Glutamatergic neuron (in vitro differentiated cells): ENCODE results near the gene STK39. TPM values are rescaled to one million over a fixed set of nuclear protein-coding genes. Genes with fewer than 3 reads are reported as not detected.

Experiments used
- DNase-seq: peaks from one replicate; pipeline ENCODE4 v3.0.0; 2022
- H3K27ac Mint-ChIP-seq: one replicate; pipeline ENCODE4 v1.8.0; 2020; ENCODE audit warnings: mild to moderate bottlenecking, mixed read lengths, inconsistent platforms; ENCODE audit not compliant: unreplicated experiment
- H3K27me3 Mint-ChIP-seq: one replicate; pipeline ENCODE4 v1.8.0; 2020; ENCODE audit warnings: mild to moderate bottlenecking, moderate library complexity, mixed read lengths, inconsistent platforms; ENCODE audit not compliant: unreplicated experiment
- H3K36me3 Mint-ChIP-seq: one replicate; pipeline ENCODE4 v1.8.0; 2020; ENCODE audit warnings: mild to moderate bottlenecking, mixed read lengths, inconsistent platforms; ENCODE audit not compliant: unreplicated experiment
- H3K4me1 Mint-ChIP-seq: one replicate; pipeline ENCODE4 v1.8.0; 2020; ENCODE audit warnings: mild to moderate bottlenecking, low read depth, mixed read lengths, inconsistent platforms; ENCODE audit not compliant: unreplicated experiment
- H3K4me3 Mint-ChIP-seq: one replicate; pipeline ENCODE4 v1.8.0; 2020; ENCODE audit warnings: mild to moderate bottlenecking, mixed read lengths, inconsistent platforms; ENCODE audit not compliant: unreplicated experiment
- H3K9me3 Mint-ChIP-seq: one replicate; pipeline ENCODE4 v1.8.0; 2020; ENCODE audit warnings: mild to moderate bottlenecking, moderate library complexity, mixed read lengths, inconsistent platforms; ENCODE audit not compliant: unreplicated experiment
- CTCF ChIP-seq: fragments of 200-600 bp; sonication (generic); IDR thresholded peaks from one replicate; pipeline ENCODE4 v1.5.0; 2021; ENCODE audit not compliant: partially characterized antibody, unreplicated experiment
- total RNA-seq: library from RNA; stranded (reverse); fragmentation: NEBNext Ultra II Directional; extraction: Animal tissue kit (Norgen Biotek cat#: 25700); gene quantifications from one replicate; pipeline ENCODE4 v1.2.1, GENCODE V29; 2021; ENCODE audit not compliant: unreplicated experiment

Gene STK39
- total RNA-seq, 1 donor from 2014 or later: 35.9 TPM

DNA sequence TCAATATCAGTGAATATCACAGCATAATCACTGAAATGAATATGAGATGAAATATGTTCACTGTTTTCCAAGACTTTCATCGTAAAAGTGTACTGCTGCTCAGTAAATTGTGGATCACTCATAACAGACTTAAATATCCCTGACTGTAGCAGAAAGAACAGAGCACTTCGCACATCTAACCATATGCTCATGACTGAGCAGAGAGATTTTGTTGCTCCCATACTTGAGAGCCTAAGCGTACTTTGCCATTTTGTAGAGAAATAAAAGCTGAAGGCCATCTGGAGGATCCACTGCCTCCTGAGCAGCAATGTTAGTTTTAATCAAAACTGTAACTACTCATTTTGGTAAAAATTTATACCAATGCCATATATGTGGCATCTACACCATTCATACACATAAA, 243.5 kb downstream of the STK39 start:
- H3K36me3 Mint-ChIP-seq: peaks cover 3% of the 10 kb centered on the region
- no peak overlapping the region for H3K27ac Mint-ChIP-seq
- H3K27me3 Mint-ChIP-seq: no peaks in the 10 kb centered on the region
- DNase-seq: no peak
- TF ChIP-seq CTCF: no peak
- no peak overlapping the region for H3K4me3 Mint-ChIP-seq
- H3K9me3 Mint-ChIP-seq: peaks cover 4% of the 10 kb centered on the region
- H3K4me1 Mint-ChIP-seq: peaks cover 20% of the 10 kb centered on the region

DNA sequence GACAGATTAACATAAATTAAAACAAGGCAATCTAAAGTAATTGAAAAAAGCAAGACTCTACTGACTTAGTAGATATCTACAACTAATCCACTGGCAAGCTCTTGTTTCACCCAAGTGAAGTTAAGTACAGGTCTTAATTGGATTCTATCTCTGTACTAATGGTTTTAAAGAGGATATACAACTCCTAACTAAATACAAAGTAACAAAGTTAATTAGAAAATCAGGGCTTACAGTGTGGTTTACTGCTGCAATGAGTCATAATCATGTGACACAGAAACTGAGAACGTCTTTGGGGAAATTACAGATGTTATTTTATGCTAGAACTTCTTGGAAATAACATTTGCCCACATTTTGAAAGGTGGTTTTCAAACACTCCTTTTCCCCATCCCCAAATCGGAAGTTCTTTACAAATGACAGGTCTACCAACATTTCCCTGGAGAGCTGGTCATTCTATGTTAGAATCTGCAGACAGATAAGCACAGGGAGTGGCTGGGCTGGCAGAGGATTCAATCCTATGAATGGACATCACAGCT, 245.3 kb downstream of the STK39 start:
- DNase-seq: no peak
- Mint-ChIP-seq H3K4me3 (no peak overlapping the region), H3K27me3 (no peaks in the 10 kb centered on the region), H3K36me3 (peaks cover 3% of the 10 kb centered on the region), H3K9me3 (peaks cover 2% of the 10 kb centered on the region), H3K4me1 (peaks cover 20% of the 10 kb centered on the region), H3K27ac (no peak overlapping the region)
- TF ChIP-seq CTCF: no peak

- Mint-ChIP-seq H3K27ac (no peak overlapping the region), H3K9me3 (no peaks in the 10 kb centered on the region), H3K27me3 (no peaks in the 10 kb centered on the region), H3K36me3 (peaks cover 4% of the 10 kb centered on the region), H3K4me1 (no peaks in the 10 kb centered on the region), H3K4me3 (no peak overlapping the region)
- DNase-seq: no peak
- TF ChIP-seq CTCF: no peak
Observed at GRCh38 chr2:167992278-167992677, 255.1 kb downstream of the STK39 start.

DNA sequence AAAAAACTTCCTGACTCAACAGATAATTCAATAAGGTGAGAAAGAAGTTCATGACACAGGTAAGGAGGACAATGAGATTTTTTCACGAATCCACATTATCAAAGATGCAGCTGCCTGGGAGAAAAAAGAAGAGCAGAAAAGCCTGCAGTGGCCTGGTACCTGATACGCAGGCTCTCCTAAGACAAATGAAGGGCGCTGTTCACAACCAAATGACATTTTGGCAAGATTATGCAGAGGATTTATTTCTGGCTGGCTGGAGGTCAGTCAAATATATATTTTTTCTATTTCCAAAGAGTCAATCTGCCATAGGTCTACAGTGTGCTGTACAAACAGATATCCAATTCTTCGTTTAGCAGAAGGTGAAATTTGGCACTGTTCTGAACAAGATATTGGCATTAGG, 257.3 kb downstream of the STK39 start:
- Mint-ChIP-seq H3K4me3 (no peak overlapping the region), H3K36me3 (no peaks in the 10 kb centered on the region), H3K27ac (no peak overlapping the region), H3K9me3 (no peaks in the 10 kb centered on the region), H3K4me1 (no peaks in the 10 kb centered on the region), H3K27me3 (no peaks in the 10 kb centered on the region)
- DNase-seq: no peak
- no peak for TF ChIP-seq CTCF

GRCh38 chr2:167988296-167988695, 259.1 kb downstream of the STK39 start:
- TF ChIP-seq CTCF: no peak
- no peaks in the 10 kb centered on the region for H3K27me3 Mint-ChIP-seq
- no peak overlapping the region for H3K27ac Mint-ChIP-seq
- H3K36me3 Mint-ChIP-seq: no peaks in the 10 kb centered on the region
- no peak for DNase-seq
- H3K9me3 Mint-ChIP-seq: no peaks in the 10 kb centered on the region
- no peak overlapping the region for H3K4me3 Mint-ChIP-seq
- H3K4me1 Mint-ChIP-seq: no peaks in the 10 kb centered on the region
